ENCODE data around the gene DPP7. TPM values are rescaled to one million over a fixed set of nuclear protein-coding genes. Genes with fewer than 3 reads are reported as not detected.

Gene DPP7
- total and polyA plus RNA-seq, 2 of the 4 experiments (the other 2 are of a cell fraction): 14.9 to 76.4 TPM

- H4K5ac ChIP-seq (ENCODE audit: low read depth, low read length): no peak overlapping the region
- H3K4me3 ChIP-seq (ENCODE audit: insufficient read depth, low read depth, low read length): no peak overlapping the region
- peak overlapping the region; percentile 8; the same call in 1 of the 2 replicates for H2AK5ac ChIP-seq (ENCODE audit: low read depth, low read length)
- no peak overlapping the region for H3K23ac ChIP-seq (ENCODE audit: low read depth, low read length)
- H3K56ac ChIP-seq (ENCODE audit: extremely low read depth, insufficient read depth, low read length): no peak overlapping the region
- no peak overlapping the region for H4K8ac ChIP-seq (ENCODE audit: low read depth in 2 of 2, low read length in 2 of 2)
- H3K36me3 ChIP-seq (ENCODE audit: control insufficient read depth, insufficient read depth, low read length): peaks cover 13% of the 10 kb centered on the region; the same call in 1 of the 2 replicates
- dilution Hi-C loops (cut with HindIII; ENCODE audit: low sequenced_read_pairs, unreplicated experiment) (no loop called here), in situ Hi-C loops (cut with MboI; ENCODE audit: low sequenced_read_pairs) (no loop called here), intact Hi-C loops (cut with micrococcal nuclease) (no loop called here)
- H2BK120ac ChIP-seq (ENCODE audit: low read depth, low read length): no peak overlapping the region
- no peak overlapping the region for H4K91ac ChIP-seq (ENCODE audit: insufficient read depth, low read depth, low read length)
- no peaks in the 10 kb centered on the region for H3K9me3 ChIP-seq (ENCODE audit: control insufficient read depth, insufficient read depth, low read length)
- no peak overlapping the region for H2BK15ac ChIP-seq (ENCODE audit: low read depth, low read length)
- H3K9me1 ChIP-seq (ENCODE audit: insufficient read depth, low read length): no peaks in the 10 kb centered on the region
- H3K79me1 ChIP-seq (ENCODE audit: low read depth in 1 of 2, low read length in 2 of 2): peaks cover 8 to 21% of the 10 kb centered on the region in 2 experiments; a peak in 3 of 4 replicates
- no peak overlapping the region for H3K9ac ChIP-seq (ENCODE audit: low read depth, low read length)
- H3K4ac ChIP-seq (ENCODE audit: low read depth, low read length): no peak overlapping the region
- 85% methylated on average over 6 of the region's 12 CpGs; no CpG with 5 or more reads in 1 of the 2 experiments for WGBS, 2 experiments (ENCODE audit: extremely low coverage in 2 of 2, insufficient read length in 1 of 2)
- TF ChIP-seq SMC3 (IDR thresholded peaks at IDR 0.05; ENCODE audit: low read depth, low read length) (no peak), RFX5 (IDR thresholded peaks at IDR 0.05; ENCODE audit: low read depth, low read length) (no peak), NFE2L2 (IDR thresholded peaks at IDR 0.05; ENCODE audit: low read depth, low read length) (no peak), POLR2A (IDR thresholded peaks at IDR 0.05; ENCODE audit: low read depth, low read length) (no peak), MXI1 (IDR thresholded peaks at IDR 0.05; ENCODE audit: borderline replicate concordance, low read depth, low read length) (no peak), USF2 (IDR thresholded peaks at IDR 0.05; ENCODE audit: low read depth, low read length) (no peak), CEBPB (IDR thresholded peaks at IDR 0.05; ENCODE audit: low read depth, low read length) (no peak), MAZ (IDR thresholded peaks at IDR 0.05; ENCODE audit: borderline replicate concordance, low read depth, low read length) (no peak), FOS (IDR thresholded peaks at IDR 0.05; ENCODE audit: low read depth, low read length) (no peak)
- no peak overlapping the region for H3K27ac ChIP-seq (ENCODE audit: insufficient read depth, low read length)
- no TSS peak for BruUV-seq (replicated peaks)
- POLR2A ChIA-PET (ENCODE audit: unreplicated experiment): no interaction called here
- ATAC-seq (ENCODE audit: low read depth) (no peak), DNase-seq (no peak)
- no peak overlapping the region for H2AFZ ChIP-seq (replicated peaks; ENCODE audit: low read length, poor library complexity)
- no peak overlapping the region for H3K18ac ChIP-seq (ENCODE audit: low read depth, low read length)
- H3K4me2 ChIP-seq (ENCODE audit: low read depth, low read length): no peak overlapping the region
- H3K27me3 ChIP-seq (ENCODE audit: control insufficient read depth, insufficient read depth, low read length): no peaks in the 10 kb centered on the region
- no peak overlapping the region for H2BK20ac ChIP-seq (ENCODE audit: low read depth, low read length)
- CTCF ChIA-PET: no interaction called here
- H4K20me1 ChIP-seq (ENCODE audit: insufficient read depth, low read length): peaks cover 10% of the 10 kb centered on the region
- H2AK9ac ChIP-seq (replicated peaks; ENCODE audit: low read depth, low read length, poor library complexity): peak overlapping the region; percentile 42
- no peak overlapping the region for H3K14ac ChIP-seq (replicated peaks; ENCODE audit: low read depth, low read length)
- no peaks in the 10 kb centered on the region; the same call in 1 of the 2 replicates for H3K4me1 ChIP-seq (ENCODE audit: control insufficient read depth, insufficient read depth, low read length)
- H2BK5ac ChIP-seq (ENCODE audit: low read depth, low read length, poor library complexity, severe bottlenecking): no peak overlapping the region
Observed at GRCh38 chr9:137074657-137075274, 39.8 kb downstream of the DPP7 start.

Measured in IMR-90 (cell line).